HG02973 (cell line): Measurements from ENCODE around the gene ALS2CL.

Experiments used
- ATAC-seq: cut with Tn5 transposase; IDR thresholded peaks from one replicate; pipeline ENCODE4 v1.9.1; 2021; ENCODE audit warnings: moderate library complexity; ENCODE audit not compliant: unreplicated experiment

Gene ALS2CL

GRCh38 chr3:46667061-46667621, 26.3 kb downstream of the ALS2CL start:
- ATAC-seq = no peak

GRCh38 chr3:46666453-46666845, 27.0 kb downstream of the ALS2CL start:
- no peak for ATAC-seq

GRCh38 chr3:46665763-46666452, 27.6 kb downstream of the ALS2CL start:
- ATAC-seq = no peak

GRCh38 chr3:46664971-46665762, 28.3 kb downstream of the ALS2CL start:
- ATAC-seq = no peak

- no peak for ATAC-seq
Observed at GRCh38 chr3:46664188-46664970, 29.1 kb downstream of the ALS2CL start.

- ATAC-seq = no peak
Observed at GRCh38 chr3:46663591-46664135, 29.8 kb downstream of the ALS2CL start.

GRCh38 chr3:46662771-46663551, 30.5 kb downstream of the ALS2CL start:
- ATAC-seq = no peak

GRCh38 chr3:46661776-46662766, 31.4 kb downstream of the ALS2CL start:
- ATAC-seq = no peak

- no peak for ATAC-seq
Observed at GRCh38 chr3:46660543-46661523, 32.6 kb downstream of the ALS2CL start.

GRCh38 chr3:46660003-46660402, 33.5 kb downstream of the ALS2CL start:
- no peak for ATAC-seq

- ATAC-seq = no peak
Observed at GRCh38 chr3:46659285-46659684, 34.2 kb downstream of the ALS2CL start.

GRCh38 chr3:46656778-46657556, 36.5 kb downstream of the ALS2CL start:
- ATAC-seq = no peak

GRCh38 chr3:46655271-46655670, 38.2 kb downstream of the ALS2CL start:
- ATAC-seq = no peak

- ATAC-seq = no peak
Observed at GRCh38 chr3:46651084-46651483, 42.4 kb downstream of the ALS2CL start.

- no peak for ATAC-seq
Observed at GRCh38 chr3:46649436-46649835, 44.0 kb downstream of the ALS2CL start.

- no peak for ATAC-seq
Observed at GRCh38 chr3:46648096-46648495, 45.4 kb downstream of the ALS2CL start.

- no peak for ATAC-seq
Observed at GRCh38 chr3:46646700-46647099, 46.8 kb downstream of the ALS2CL start.
